Measurements from ENCODE around the gene SCN2B.

Gene SCN2B

GRCh38 chr11:118128721-118129470 lies 47.5 kb downstream of the SCN2B start:
- no peak for DNase-seq

- DNase-seq, result no peak
Observed at GRCh38 chr11:118128310-118128709, 48.1 kb downstream of the SCN2B start.

GRCh38 chr11:118126082-118126838 lies 50.2 kb downstream of the SCN2B start:
- DNase-seq, result no peak

- DNase-seq, result no peak
Observed at GRCh38 chr11:118124929-118125535, 51.4 kb downstream of the SCN2B start.

GRCh38 chr11:118120793-118121192 lies 55.6 kb downstream of the SCN2B start:
- DNase-seq, result no peak

- no peak for DNase-seq
Observed at GRCh38 chr11:118117790-118118601, 58.4 kb downstream of the SCN2B start.

- no peak for DNase-seq
Observed at GRCh38 chr11:118115048-118115447, 61.4 kb downstream of the SCN2B start.

- no peak for DNase-seq
Observed at GRCh38 chr11:118114266-118114665, 62.2 kb downstream of the SCN2B start.

- DNase-seq, result no peak
Observed at GRCh38 chr11:118112711-118113430, 63.6 kb downstream of the SCN2B start.

All from midbrain (tissue), 1 donor.